Mucosa of stomach (tissue), 1 donor: ENCODE results near the gene HLA-DMB.
A peak's percentile ranks its signal among the peaks of the same experiment; 100 is the strongest.

Experiments
- H3K27me3 ChIP-seq: one replicate; pipeline ENCODE4 v1.7.0; 2013; ENCODE audit warnings: mild to moderate bottlenecking, low read length; ENCODE audit not compliant: control insufficient read depth, insufficient read depth
- H3K36me3 ChIP-seq: one replicate; pipeline ENCODE4 v1.7.0; 2013; ENCODE audit warnings: low read length; ENCODE audit not compliant: control insufficient read depth, insufficient read depth
- H3K4me1 ChIP-seq: one replicate; pipeline ENCODE4 v1.7.0; 2013; ENCODE audit warnings: mild to moderate bottlenecking, low read length; ENCODE audit not compliant: control insufficient read depth, insufficient read depth
- H3K4me3 ChIP-seq: one replicate; pipeline ENCODE4 v1.7.0; 2013; ENCODE audit warnings: low read length
- H3K9ac ChIP-seq: one replicate; pipeline ENCODE4 v1.7.0; 2013; ENCODE audit warnings: mild to moderate bottlenecking, low read length, moderate library complexity
- H3K9me3 ChIP-seq: one replicate; pipeline ENCODE4 v1.7.0; 2013; ENCODE audit warnings: mild to moderate bottlenecking, low read length, moderate library complexity; ENCODE audit not compliant: control insufficient read depth
- donor health status: Pancreatic carcinoma.

HLA-DMB gene

DNA sequence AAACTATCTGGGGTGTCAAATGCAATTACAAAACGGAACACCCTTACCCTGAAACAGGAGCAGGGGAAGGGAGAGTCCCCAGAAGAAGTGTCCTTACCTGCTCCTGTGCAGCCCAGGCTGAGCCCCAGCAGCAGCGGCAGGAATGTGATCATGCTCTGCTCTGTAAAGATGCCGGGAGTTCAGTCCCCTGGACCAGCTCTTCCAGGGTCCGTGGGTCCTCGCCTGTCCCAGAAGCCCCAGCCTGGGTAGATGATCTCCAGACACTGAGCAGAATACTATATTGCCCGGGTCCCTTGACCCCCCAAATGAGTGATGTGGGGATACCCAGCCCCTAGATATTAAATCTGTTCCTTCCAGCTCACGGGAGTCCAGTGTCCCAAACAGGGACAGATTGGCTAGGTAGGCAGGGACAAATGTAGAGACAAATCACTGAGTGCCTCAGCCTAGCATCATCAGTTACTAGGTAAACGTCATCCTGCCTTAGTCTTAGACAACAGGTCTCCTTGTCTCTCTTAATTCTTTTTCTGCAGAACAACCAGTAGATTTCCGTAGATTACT is at the start of gene HLA-DMB:
Gene HLA-DMB, minus strand, starts transcription at position 373 of the 558 bp plus-strand sequence. Its CDS starts 221 bp downstream, at position 152.
- Histone ChIP-seq H3K27me3 (no peaks in the 10 kb centered on the region), H3K9ac (peak within 1 kb of the TSS; percentile 10), H3K4me1 (peaks cover 10% of the 10 kb centered on the region), H3K9me3 (no peaks in the 10 kb centered on the region), H3K36me3 (no peaks in the 10 kb centered on the region), H3K4me3 (peak within 1 kb of the TSS; percentile 43)

GRCh38 chr6:32989368-32989767 is 48.5 kb upstream of the HLA-DMB start:
- Histone ChIP-seq H3K4me3 (no peak overlapping the region), H3K36me3 (no peaks in the 10 kb centered on the region), H3K9me3 (no peaks in the 10 kb centered on the region), H3K27me3 (no peaks in the 10 kb centered on the region), H3K9ac (no peak overlapping the region), H3K4me1 (no peaks in the 10 kb centered on the region)

DNA sequence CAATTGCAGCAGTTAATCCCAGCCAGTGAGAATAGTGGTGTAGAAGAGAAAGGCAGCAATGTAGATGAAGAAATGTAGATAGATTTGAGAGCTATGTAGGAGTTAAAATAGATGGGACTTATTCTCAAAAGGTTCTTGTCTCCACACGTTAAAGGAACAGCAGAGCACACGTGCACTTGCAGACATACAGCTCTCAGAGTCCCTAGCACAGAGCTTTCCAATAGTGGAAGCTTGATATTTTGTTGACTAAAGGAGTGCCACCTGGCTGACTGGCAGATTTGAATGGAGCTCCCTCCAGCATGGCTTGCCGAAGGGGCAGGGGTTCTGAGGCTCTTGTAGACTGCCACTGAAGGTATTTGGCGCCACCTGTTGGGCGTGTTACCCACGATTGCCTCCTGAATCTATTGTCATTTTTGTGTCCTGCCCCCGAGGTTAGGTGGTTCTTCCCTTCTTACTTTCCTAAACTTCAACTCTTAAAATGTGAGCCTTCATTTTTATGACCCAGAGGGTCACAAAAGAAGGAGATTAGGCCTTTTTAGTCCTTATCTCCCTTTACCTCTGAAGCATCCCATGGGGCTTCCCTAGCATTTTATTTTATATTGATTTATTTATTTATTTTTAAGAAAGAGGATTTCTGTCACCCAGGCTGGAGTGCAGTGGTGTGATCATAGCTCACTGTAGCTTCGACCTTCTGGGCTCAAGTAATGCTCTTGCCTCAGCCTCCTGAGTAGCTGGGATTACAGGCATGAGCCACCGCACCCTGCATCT is 44.0 kb upstream of the HLA-DMB start:
- Histone ChIP-seq H3K27me3 (no peaks in the 10 kb centered on the region), H3K4me3 (no peak overlapping the region), H3K9me3 (no peaks in the 10 kb centered on the region), H3K4me1 (peaks cover 29% of the 10 kb centered on the region), H3K9ac (no peak overlapping the region), H3K36me3 (peaks cover 12% of the 10 kb centered on the region)

DNA sequence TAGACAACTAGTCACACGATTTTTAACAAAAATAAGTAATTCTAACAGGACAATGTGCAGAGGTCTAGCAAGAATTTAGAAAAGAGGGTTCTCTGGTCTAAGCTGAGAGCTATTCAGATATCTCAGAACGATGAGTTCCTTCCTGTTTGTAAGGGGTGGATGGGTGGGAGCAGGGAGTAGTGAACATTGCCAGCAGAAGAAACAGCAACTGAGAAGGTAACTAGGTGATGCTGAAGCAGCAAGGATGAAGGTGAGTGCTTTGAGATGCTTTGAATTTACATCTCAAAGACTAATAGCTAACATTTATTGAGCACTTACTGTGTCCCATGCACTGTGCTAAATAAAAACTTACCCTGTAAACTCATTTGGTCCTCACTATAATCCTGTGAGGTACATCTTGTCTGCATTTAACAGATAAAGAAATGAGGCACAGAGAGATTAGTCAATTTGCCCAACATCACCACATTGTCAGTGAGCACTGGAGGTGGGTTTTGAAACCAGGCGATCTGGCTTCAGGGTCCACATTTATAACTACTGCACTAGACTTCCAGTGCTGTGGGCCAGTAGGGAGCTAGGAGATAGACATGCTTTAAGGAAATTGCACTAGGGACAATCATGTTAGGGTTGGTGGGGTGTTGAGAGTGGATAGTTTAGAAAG is 43.3 kb upstream of the HLA-DMB start:
- peaks cover 31% of the 10 kb centered on the region for H3K4me1 ChIP-seq
- H3K4me3 ChIP-seq, result no peak overlapping the region
- H3K9ac ChIP-seq, result no peak overlapping the region
- no peaks in the 10 kb centered on the region for H3K27me3 ChIP-seq
- no peaks in the 10 kb centered on the region for H3K9me3 ChIP-seq
- H3K36me3 ChIP-seq, result peaks cover 17% of the 10 kb centered on the region

GRCh38 chr6:32983493-32983848 is 42.6 kb upstream of the HLA-DMB start:
- no peaks in the 10 kb centered on the region for H3K9me3 ChIP-seq
- H3K4me3 ChIP-seq, result no peak overlapping the region
- no peaks in the 10 kb centered on the region for H3K27me3 ChIP-seq
- peaks cover 33% of the 10 kb centered on the region for H3K4me1 ChIP-seq
- peaks cover 18% of the 10 kb centered on the region for H3K36me3 ChIP-seq
- H3K9ac ChIP-seq, result no peak overlapping the region

DNA sequence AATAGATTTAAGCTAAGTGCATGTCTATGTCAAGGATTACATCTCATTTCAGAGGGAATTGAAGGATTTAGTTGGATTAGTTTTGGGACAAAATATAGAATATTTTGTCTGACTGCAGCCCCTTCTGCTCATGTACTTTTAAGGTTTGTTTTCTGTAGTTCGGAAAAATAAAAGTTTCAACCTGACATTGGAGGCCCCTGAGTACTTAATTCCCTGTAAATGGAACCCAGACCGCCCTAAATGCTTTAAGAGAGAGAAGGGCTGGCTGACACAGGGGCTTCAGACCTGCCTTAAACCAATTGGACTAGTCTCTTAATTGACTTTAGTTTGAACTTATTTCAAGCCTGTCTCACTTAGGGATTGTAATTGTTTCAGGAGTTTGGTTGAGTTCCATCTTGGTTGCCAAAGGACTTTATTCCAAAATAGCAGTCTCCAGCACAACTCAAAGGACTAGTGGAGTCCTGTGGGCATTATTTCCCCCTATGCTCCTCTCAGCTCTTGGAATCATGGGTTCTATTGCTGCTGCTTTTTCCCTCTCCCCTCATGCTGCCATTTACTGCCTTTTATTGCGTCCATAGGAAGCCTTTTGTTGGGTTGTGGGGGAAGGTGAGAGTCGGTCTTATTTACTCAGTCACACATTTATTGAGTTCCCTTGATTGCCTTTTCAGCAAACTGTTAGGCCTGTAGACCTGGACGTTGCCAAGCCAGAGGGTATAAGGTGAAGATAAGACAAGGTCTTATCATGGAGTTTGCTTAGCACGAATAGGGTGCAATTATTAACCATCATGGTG is 42.1 kb upstream of the HLA-DMB start:
- no peaks in the 10 kb centered on the region for H3K9me3 ChIP-seq
- H3K9ac ChIP-seq, result no peak overlapping the region
- no peaks in the 10 kb centered on the region for H3K27me3 ChIP-seq
- no peak overlapping the region for H3K4me3 ChIP-seq
- H3K36me3 ChIP-seq, result peaks cover 24% of the 10 kb centered on the region
- peaks cover 39% of the 10 kb centered on the region for H3K4me1 ChIP-seq

DNA sequence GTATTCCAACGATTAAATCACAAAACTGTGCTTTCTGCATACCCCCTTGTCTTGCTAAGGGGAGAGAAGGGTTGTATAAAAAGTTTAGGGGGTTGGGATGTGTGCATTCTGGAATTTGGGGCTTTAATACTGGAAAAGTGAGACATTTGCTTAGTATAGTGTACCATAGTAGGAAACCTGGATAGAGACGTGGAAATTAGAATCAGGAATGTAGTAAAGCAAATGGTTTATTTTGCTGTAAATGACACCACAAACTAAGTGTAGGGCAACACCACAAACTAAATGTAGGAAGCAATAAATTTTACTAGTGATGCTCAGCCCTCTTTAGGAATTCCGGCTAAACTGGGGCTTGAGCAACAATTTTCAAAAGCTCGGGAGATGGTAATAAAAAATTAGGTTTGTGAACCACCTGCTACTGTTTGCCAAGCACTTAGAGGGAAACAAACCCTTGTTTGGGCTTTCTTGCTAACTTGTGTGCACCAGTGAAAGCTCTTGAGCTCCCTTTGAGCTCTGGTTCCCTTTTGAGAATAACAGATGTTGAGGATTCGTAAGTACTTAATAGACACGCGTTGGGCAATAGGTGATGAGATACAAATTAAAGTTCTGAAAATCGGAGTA is 41.4 kb upstream of the HLA-DMB start:
- no peaks in the 10 kb centered on the region for H3K27me3 ChIP-seq
- no peak overlapping the region for H3K4me3 ChIP-seq
- peaks cover 46% of the 10 kb centered on the region for H3K4me1 ChIP-seq
- H3K9me3 ChIP-seq, result no peaks in the 10 kb centered on the region
- H3K9ac ChIP-seq, result no peak overlapping the region
- peaks cover 30% of the 10 kb centered on the region for H3K36me3 ChIP-seq

DNA sequence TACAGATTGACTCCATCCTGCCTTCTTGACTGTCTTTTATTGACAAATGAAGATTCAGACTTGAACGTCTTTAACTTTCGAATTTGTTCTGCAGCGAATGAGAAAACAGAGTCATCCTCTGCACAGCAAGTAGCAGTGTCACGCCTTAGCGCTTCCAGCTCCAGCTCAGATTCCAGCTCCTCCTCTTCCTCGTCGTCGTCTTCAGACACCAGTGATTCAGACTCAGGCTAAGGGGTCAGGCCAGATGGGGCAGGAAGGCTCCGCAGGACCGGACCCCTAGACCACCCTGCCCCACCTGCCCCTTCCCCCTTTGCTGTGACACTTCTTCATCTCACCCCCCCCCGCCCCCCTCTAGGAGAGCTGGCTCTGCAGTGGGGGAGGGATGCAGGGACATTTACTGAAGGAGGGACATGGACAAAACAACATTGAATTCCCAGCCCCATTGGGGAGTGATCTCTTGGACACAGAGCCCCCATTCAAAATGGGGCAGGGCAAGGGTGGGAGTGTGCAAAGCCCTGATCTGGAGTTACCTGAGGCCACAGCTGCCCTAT is 39.7 kb upstream of the HLA-DMB start:
- Histone ChIP-seq H3K4me3 (no peak overlapping the region), H3K36me3 (peaks cover 30% of the 10 kb centered on the region), H3K9ac (no peak overlapping the region), H3K27me3 (no peaks in the 10 kb centered on the region), H3K4me1 (peaks cover 62% of the 10 kb centered on the region), H3K9me3 (no peaks in the 10 kb centered on the region)

GRCh38 chr6:32979720-32980487 is 39.1 kb upstream of the HLA-DMB start:
- H3K4me3 ChIP-seq, result no peak overlapping the region
- H3K9me3 ChIP-seq, result no peaks in the 10 kb centered on the region
- H3K36me3 ChIP-seq, result peaks cover 34% of the 10 kb centered on the region
- H3K9ac ChIP-seq, result no peak overlapping the region
- H3K4me1 ChIP-seq, result peaks cover 69% of the 10 kb centered on the region
- H3K27me3 ChIP-seq, result no peaks in the 10 kb centered on the region

DNA sequence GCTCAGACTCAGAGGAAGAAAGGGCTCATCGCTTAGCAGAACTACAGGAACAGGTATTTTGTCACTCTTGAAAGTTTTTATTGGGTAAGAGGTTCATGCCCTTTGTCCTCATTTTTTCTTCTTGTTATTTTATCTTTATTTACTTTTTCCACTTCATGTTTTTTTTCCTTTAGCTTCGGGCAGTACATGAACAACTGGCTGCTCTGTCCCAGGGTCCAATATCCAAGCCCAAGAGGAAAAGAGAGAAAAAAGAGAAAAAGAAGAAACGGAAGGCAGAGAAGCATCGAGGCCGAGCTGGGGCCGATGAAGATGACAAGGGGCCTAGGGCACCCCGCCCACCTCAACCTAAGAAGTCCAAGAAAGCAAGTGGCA is 37.1 kb upstream of the HLA-DMB start:
- no peaks in the 10 kb centered on the region for H3K27me3 ChIP-seq
- no peaks in the 10 kb centered on the region for H3K9me3 ChIP-seq
- peaks cover 47% of the 10 kb centered on the region for H3K36me3 ChIP-seq
- peaks cover 61% of the 10 kb centered on the region for H3K4me1 ChIP-seq
- H3K4me3 ChIP-seq, result no peak overlapping the region
- H3K9ac ChIP-seq, result no peak overlapping the region
